Panc1 (cell line): ENCODE data around the gene NET1. TPM values are rescaled to one million over a fixed set of nuclear protein-coding genes. Genes with fewer than 3 reads are reported as not detected.

Experiments
- ATAC-seq: fragments of 200-7000 bp; cut with Tn5 transposase; 2 replicates; pipeline ENCODE4 v1.9.1; 2020; ENCODE audit warnings: mild to moderate bottlenecking, moderate library complexity
- BruUV-seq: library from RNA; stranded (reverse); fragments of 400-500 nt; replicated peaks from 2 replicates; lab custom pipeline; 2021; lab: Mats Ljungman, UMichigan
- CTCF ChIA-PET: fragments of 300-600 bp; sonication (Branson Sonifier 250); formaldehyde crosslinking; loops from one replicate; lab custom pipeline; 2022; ENCODE audit warnings: antibody characterized with exemption; lab: Charles Lee
- POLR2A ChIA-PET: fragments of 300-600 bp; sonication (Branson Sonifier 250); formaldehyde crosslinking; loops from one replicate; lab custom pipeline; 2022; ENCODE audit warnings: antibody characterized with exemption; lab: Charles Lee
- DNase-seq: peaks from one replicate; pipeline ENCODE4 v3.0.0-alpha.2; 2010; ENCODE audit warnings: low read depth, low spot score
- H3K27ac ChIP-seq: 2 replicates; pipeline ENCODE4 v1.5.1; 2011; ENCODE audit warnings: mild to moderate bottlenecking, low read length, inconsistent platforms
- H3K27me3 ChIP-seq: fragments of 200-500 bp; sonication (Bioruptor generic); 2 replicates; pipeline ENCODE4 v1.6.0; 2014; ENCODE audit warnings: low read length, inconsistent platforms; ENCODE audit not compliant: control insufficient read depth, insufficient read depth
- H3K36me3 ChIP-seq: fragments of 200-500 bp; sonication (Bioruptor generic); 2 replicates; pipeline ENCODE4 v1.5.1; 2014; ENCODE audit warnings: inconsistent platforms, mild to moderate bottlenecking, low read length, moderate library complexity; ENCODE audit not compliant: control insufficient read depth, insufficient read depth
- H3K4me1 ChIP-seq: 2 replicates; pipeline ENCODE4 v1.5.1; 2011; ENCODE audit warnings: inconsistent platforms, mild to moderate bottlenecking, low read length, moderate library complexity; ENCODE audit not compliant: control insufficient read depth, insufficient read depth
- H3K4me3 ChIP-seq, 2 experiments: 2 replicates each; pipeline ENCODE4 v1.5.1; 2011 to 2012; ENCODE audit warnings: low read depth in 2 of 2, low read length in 2 of 2, mild to moderate bottlenecking in 2 of 2, inconsistent platforms in 1 of 2, moderate library complexity in 1 of 2
- H3K9me3 ChIP-seq: fragments of 200-500 bp; sonication (Bioruptor generic); 2 replicates; pipeline ENCODE4 v1.5.1; 2014; ENCODE audit warnings: low read depth, mild to moderate bottlenecking, inconsistent platforms, low read length, moderate library complexity; ENCODE audit not compliant: control insufficient read depth, insufficient read depth
- CTCF ChIP-seq: fragments of 450-650 bp; IDR thresholded peaks from 2 replicates; pipeline ENCODE4 v1.5.1; 2017; ENCODE audit warnings: mild to moderate bottlenecking
- SIN3A ChIP-seq: IDR thresholded peaks from 2 replicates; pipeline ENCODE4 v1.6.1; 2012; ENCODE audit warnings: low read depth, mild to moderate bottlenecking, low read length, moderate library complexity, borderline replicate concordance; ENCODE audit not compliant: insufficient read depth
- TCF7L2 ChIP-seq: IDR thresholded peaks from 2 replicates; pipeline ENCODE4 v1.6.1; 2011; ENCODE audit warnings: mild to moderate bottlenecking, low read depth, low read length, inconsistent platforms
- in situ Hi-C: cut with HindIII; loops from 2 replicates; pipeline ENCODE4 v1.10.0; 2016; ENCODE audit warnings: low sequenced_read_pairs, low pct_unique_long_range_greater_than_20kb
- intact Hi-C: fragments of 100-400 bp; cut with micrococcal nuclease; formaldehyde crosslinking; loops from one replicate; pipeline ENCODE4 v1.10.0; 2022; ENCODE audit not compliant: unreplicated experiment
- total RNA-seq: library from RNA; stranded (reverse); gene quantifications from one replicate; pipeline ENCODE4 v1.2.1, GENCODE V29; 2021; ENCODE audit not compliant: unreplicated experiment
- TF ChIP-seq, protein P1 (sequence below), 2 experiments: IDR thresholded peaks; 2 replicates each; pipeline ENCODE4 v1.6.1; 2011 to 2012; ENCODE audit warnings: low read depth in 2 of 2, control low read depth in 1 of 2, low read length in 1 of 2, mild to moderate bottlenecking in 1 of 2, moderate library complexity in 1 of 2; ENCODE audit not compliant: insufficient read depth in 1 of 2

Gene NET1
- total RNA-seq, 1 experiment from 2014 or later, result 28.6 TPM

DNA sequence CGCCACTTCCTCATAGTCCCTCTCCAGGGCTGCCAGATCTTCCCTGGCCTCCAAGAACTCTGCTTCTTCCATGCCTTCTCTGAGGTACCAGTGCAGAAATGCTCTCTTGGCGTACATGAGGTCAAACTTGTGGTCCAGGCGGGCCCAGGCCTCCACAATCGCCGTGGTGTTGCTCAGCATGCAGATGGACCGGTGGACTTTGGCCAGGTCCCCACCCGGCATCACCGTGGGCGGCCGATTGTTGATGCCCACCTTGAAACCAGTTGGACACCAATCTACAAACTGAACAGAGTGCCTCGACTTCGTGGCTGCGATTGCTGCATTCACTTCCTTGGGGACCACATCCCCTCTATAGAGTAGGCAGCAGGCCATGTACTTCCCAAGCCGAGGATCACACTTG is 18.8 kb upstream of the NET1 start:
- no peaks in the 10 kb centered on the region for H3K27me3 ChIP-seq
- no peak for DNase-seq
- H3K27ac ChIP-seq, result no peak overlapping the region
- CTCF ChIA-PET, result no interaction called here
- peaks cover 15% of the 10 kb centered on the region; the same call in 1 of the 2 replicates for H3K9me3 ChIP-seq
- TF ChIP-seq TCF7L2 (no peak), CTCF (no peak), SIN3A (no peak)
- TF ChIP-seq, protein P1, sequence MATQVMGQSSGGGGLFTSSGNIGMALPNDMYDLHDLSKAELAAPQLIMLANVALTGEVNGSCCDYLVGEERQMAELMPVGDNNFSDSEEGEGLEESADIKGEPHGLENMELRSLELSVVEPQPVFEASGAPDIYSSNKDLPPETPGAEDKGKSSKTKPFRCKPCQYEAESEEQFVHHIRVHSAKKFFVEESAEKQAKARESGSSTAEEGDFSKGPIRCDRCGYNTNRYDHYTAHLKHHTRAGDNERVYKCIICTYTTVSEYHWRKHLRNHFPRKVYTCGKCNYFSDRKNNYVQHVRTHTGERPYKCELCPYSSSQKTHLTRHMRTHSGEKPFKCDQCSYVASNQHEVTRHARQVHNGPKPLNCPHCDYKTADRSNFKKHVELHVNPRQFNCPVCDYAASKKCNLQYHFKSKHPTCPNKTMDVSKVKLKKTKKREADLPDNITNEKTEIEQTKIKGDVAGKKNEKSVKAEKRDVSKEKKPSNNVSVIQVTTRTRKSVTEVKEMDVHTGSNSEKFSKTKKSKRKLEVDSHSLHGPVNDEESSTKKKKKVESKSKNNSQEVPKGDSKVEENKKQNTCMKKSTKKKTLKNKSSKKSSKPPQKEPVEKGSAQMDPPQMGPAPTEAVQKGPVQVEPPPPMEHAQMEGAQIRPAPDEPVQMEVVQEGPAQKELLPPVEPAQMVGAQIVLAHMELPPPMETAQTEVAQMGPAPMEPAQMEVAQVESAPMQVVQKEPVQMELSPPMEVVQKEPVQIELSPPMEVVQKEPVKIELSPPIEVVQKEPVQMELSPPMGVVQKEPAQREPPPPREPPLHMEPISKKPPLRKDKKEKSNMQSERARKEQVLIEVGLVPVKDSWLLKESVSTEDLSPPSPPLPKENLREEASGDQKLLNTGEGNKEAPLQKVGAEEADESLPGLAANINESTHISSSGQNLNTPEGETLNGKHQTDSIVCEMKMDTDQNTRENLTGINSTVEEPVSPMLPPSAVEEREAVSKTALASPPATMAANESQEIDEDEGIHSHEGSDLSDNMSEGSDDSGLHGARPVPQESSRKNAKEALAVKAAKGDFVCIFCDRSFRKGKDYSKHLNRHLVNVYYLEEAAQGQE (IDR thresholded peaks at IDR 0.05; ENCODE audit: insufficient read depth in 1 of 2, low read depth in 2 of 2, low read length in 1 of 2), result no peak
- no peaks in the 10 kb centered on the region for H3K4me1 ChIP-seq
- POLR2A ChIA-PET, result no interaction called here
- in situ Hi-C loops (no loop called here), intact Hi-C loops (no loop called here)
- H3K4me3 ChIP-seq, result no peak overlapping the region
- no TSS peak for BruUV-seq
- no peak for ATAC-seq
- H3K36me3 ChIP-seq, result no peaks in the 10 kb centered on the region

- no peak overlapping the region for H3K4me3 ChIP-seq
- no peaks in the 10 kb centered on the region for H3K27me3 ChIP-seq
- BruUV-seq, result no TSS peak
- TF ChIP-seq CTCF (no peak), SIN3A (no peak)
- in situ Hi-C loops (no loop called here), intact Hi-C loops (no loop called here)
- no peak for ATAC-seq
- no peak overlapping the region for H3K27ac ChIP-seq
- ChIA-PET CTCF (no interaction called here), POLR2A (no interaction called here)
- no peaks in the 10 kb centered on the region for H3K4me1 ChIP-seq
- H3K36me3 ChIP-seq, result no peaks in the 10 kb centered on the region
- H3K9me3 ChIP-seq, result peaks cover 11% of the 10 kb centered on the region; the same call in 1 of the 2 replicates
- DNase-seq, result no peak
Measured at GRCh38 chr10:5395168-5395567, 17.2 kb upstream of the NET1 start.
